ENCODE measurements around the gene PTPRF. TPM values are rescaled to one million over a fixed set of nuclear protein-coding genes. Genes with fewer than 3 reads are reported as not detected.

The PTPRF gene
- total RNA-seq, 2 donors from 2014 or later, result 6.3 to 30.7 TPM

DNA sequence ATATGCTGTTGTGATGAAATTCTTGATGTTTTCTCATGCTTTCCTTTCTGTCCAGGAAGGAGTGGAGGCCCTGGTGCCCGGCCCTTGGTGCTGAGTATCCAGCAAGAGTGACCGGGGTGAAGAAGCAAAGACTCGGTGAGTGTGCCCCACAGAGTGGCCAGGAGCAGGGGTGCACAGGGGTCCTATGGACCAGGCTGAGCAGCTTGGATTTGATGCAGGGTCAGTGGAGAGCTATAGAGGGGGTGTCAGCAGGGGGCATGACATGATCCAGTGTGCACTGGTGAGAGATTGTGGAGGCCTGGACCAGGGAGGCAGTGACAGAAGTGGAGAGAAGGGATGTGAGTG lies 7.4 kb downstream of the PTPRF start:
- no peaks in the 10 kb centered on the region for H3K36me3 Mint-ChIP-seq (ENCODE audit: low read depth)
- ATAC-seq (replicated peaks), result no peak
- no peaks in the 10 kb centered on the region for H3K9me3 Mint-ChIP-seq
- H3K27me3 Mint-ChIP-seq, result no peaks in the 10 kb centered on the region
- H3K4me1 Mint-ChIP-seq, result no peaks in the 10 kb centered on the region
- no peak overlapping the region for H3K27ac Mint-ChIP-seq
- H3K4me3 Mint-ChIP-seq, result no peak overlapping the region

DNA sequence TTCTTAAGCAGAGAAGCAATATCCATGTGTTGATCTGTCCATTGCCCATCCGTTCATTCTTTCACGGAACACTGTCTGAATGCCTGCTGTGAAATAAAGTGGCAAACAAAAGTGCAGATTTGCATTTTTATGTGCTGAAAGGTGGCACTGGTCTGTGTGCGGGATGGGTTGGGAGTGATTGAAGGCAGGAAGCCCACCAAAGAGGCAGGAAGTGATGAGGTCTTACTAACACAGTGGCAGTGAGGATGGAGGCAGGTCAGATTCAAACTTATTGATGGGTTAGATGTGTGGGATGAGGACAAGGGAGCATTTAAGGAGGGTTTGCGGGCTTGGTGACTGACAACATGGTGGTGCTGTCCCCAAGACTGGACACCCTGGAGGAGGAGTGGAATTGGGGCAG lies 8.3 kb downstream of the PTPRF start:
- Mint-ChIP-seq H3K4me1 (no peaks in the 10 kb centered on the region), H3K27ac (no peak overlapping the region), H3K27me3 (no peaks in the 10 kb centered on the region), H3K36me3 (ENCODE audit: low read depth) (no peaks in the 10 kb centered on the region), H3K4me3 (no peak overlapping the region), H3K9me3 (no peaks in the 10 kb centered on the region)
- ATAC-seq (replicated peaks), result no peak

GRCh38 chr1:43539726-43540434 lies 9.2 kb downstream of the PTPRF start:
- Mint-ChIP-seq H3K27me3 (no peaks in the 10 kb centered on the region), H3K9me3 (no peaks in the 10 kb centered on the region), H3K4me1 (no peaks in the 10 kb centered on the region), H3K36me3 (ENCODE audit: low read depth) (no peaks in the 10 kb centered on the region), H3K27ac (no peak overlapping the region), H3K4me3 (no peak overlapping the region)
- no peak for ATAC-seq (replicated peaks)

DNA sequence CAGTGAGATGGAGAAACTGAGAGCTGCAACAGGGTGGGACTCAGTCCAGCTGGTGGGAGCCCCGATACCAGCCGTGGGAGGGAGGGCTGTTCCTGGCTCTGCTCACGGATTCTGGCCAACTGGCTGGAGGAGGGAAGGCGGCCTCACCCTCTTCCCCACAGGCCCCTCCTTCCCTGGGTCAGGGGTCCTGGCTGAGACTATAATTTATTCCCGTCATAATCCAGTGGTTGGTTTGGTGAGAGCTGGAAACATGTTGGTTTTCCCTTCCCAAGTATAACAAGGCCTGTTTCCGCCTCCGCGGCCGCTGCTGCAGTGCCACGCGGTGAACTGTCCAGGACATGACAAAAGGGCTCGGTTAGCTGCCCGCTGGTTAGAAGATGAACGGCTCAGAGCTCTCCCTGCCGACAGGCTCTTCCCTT lies 10.0 kb downstream of the PTPRF start:
- H3K27me3 Mint-ChIP-seq, result no peaks in the 10 kb centered on the region
- no peak for ATAC-seq (replicated peaks)
- H3K9me3 Mint-ChIP-seq, result no peaks in the 10 kb centered on the region
- H3K4me3 Mint-ChIP-seq, result no peak overlapping the region
- no peaks in the 10 kb centered on the region for H3K36me3 Mint-ChIP-seq (ENCODE audit: low read depth)
- no peaks in the 10 kb centered on the region for H3K4me1 Mint-ChIP-seq
- H3K27ac Mint-ChIP-seq, result no peak overlapping the region

GRCh38 chr1:43541141-43541540 lies 10.5 kb downstream of the PTPRF start:
- H3K36me3 Mint-ChIP-seq (ENCODE audit: low read depth), result no peaks in the 10 kb centered on the region
- no peaks in the 10 kb centered on the region for H3K9me3 Mint-ChIP-seq
- H3K27me3 Mint-ChIP-seq, result no peaks in the 10 kb centered on the region
- no peak for ATAC-seq (replicated peaks)
- H3K4me3 Mint-ChIP-seq, result no peak overlapping the region
- no peak overlapping the region for H3K27ac Mint-ChIP-seq
- no peaks in the 10 kb centered on the region for H3K4me1 Mint-ChIP-seq

- H3K27ac Mint-ChIP-seq, result no peak overlapping the region
- no peaks in the 10 kb centered on the region for H3K36me3 Mint-ChIP-seq (ENCODE audit: low read depth)
Measured at GRCh38 chr1:43541721-43542401, 11.2 kb downstream of the PTPRF start.

GRCh38 chr1:43542527-43543458 lies 12.1 kb downstream of the PTPRF start:
- peaks cover 4% of the 10 kb centered on the region for H3K27me3 Mint-ChIP-seq
- H3K9me3 Mint-ChIP-seq, result no peaks in the 10 kb centered on the region
- peaks cover 4% of the 10 kb centered on the region for H3K4me1 Mint-ChIP-seq
- no peak for ATAC-seq (replicated peaks)
- no peak overlapping the region for H3K27ac Mint-ChIP-seq
- H3K36me3 Mint-ChIP-seq (ENCODE audit: low read depth), result no peaks in the 10 kb centered on the region
- H3K4me3 Mint-ChIP-seq, result no peak overlapping the region

More at GRCh38 chr1:43541721-43542401, 11.2 kb downstream of the PTPRF start:
- H3K9me3 Mint-ChIP-seq, result no peaks in the 10 kb centered on the region
- H3K27me3 Mint-ChIP-seq, result peaks cover 3% of the 10 kb centered on the region
- H3K4me3 Mint-ChIP-seq, result no peak overlapping the region
- no peak for ATAC-seq (replicated peaks)
- peaks cover 3% of the 10 kb centered on the region for H3K4me1 Mint-ChIP-seq

DNA sequence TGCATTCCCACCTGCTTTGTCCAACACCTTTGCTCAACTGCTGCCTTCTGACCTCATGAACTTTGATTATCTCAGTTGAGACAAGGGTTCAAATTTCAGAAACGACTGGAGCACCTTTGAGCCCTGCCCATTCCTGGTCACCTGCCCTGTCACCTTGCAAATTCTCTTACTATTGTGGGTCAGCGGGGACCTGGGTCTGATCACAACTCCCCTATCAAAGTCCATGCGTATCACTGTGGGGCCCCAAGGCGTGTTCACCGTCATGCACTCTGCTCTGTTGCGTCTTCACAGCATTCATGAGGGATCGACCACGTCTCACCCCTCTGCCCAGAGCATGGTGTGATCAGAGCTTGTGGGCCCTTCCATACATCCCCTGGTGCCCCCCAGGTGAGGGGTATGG lies 12.9 kb downstream of the PTPRF start:
- Mint-ChIP-seq H3K4me3 (no peak overlapping the region), H3K36me3 (ENCODE audit: low read depth) (no peaks in the 10 kb centered on the region), H3K27ac (no peak overlapping the region), H3K4me1 (peaks cover 4% of the 10 kb centered on the region), H3K27me3 (peaks cover 4% of the 10 kb centered on the region), H3K9me3 (no peaks in the 10 kb centered on the region)
- no peak for ATAC-seq (replicated peaks)

DNA sequence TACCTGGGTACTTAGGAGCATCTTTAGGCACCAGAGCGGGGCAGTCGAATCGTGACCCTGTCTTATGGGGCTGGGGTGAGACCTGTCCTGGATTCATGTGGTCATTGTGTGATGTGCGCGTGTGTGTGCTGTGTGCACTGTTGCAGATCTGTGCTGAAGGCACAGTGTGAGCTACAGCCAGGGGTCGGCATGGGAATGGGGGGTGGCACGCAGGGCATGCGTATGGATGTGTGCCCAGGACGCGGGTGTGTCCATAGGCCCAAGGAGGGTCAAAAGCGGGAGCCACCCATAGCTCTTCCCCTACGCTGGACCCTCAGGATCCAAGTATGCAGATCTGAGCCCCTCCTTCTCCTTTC lies 14.6 kb downstream of the PTPRF start:
- no peak for ATAC-seq (replicated peaks)
- H3K9me3 Mint-ChIP-seq, result no peaks in the 10 kb centered on the region
- H3K27me3 Mint-ChIP-seq, result peaks cover 4% of the 10 kb centered on the region
- no peaks in the 10 kb centered on the region for H3K36me3 Mint-ChIP-seq (ENCODE audit: low read depth)
- H3K4me3 Mint-ChIP-seq, result no peak overlapping the region
- H3K4me1 Mint-ChIP-seq, result peaks cover 4% of the 10 kb centered on the region
- no peak overlapping the region for H3K27ac Mint-ChIP-seq

GRCh38 chr1:43545695-43546387 lies 15.2 kb downstream of the PTPRF start:
- H3K4me3 Mint-ChIP-seq, result no peak overlapping the region
- no peak for ATAC-seq (replicated peaks)
- peaks cover 9% of the 10 kb centered on the region for H3K27me3 Mint-ChIP-seq
- peaks cover 10% of the 10 kb centered on the region for H3K4me1 Mint-ChIP-seq
- H3K36me3 Mint-ChIP-seq (ENCODE audit: low read depth), result no peaks in the 10 kb centered on the region
- no peaks in the 10 kb centered on the region for H3K9me3 Mint-ChIP-seq
- no peak overlapping the region for H3K27ac Mint-ChIP-seq

DNA sequence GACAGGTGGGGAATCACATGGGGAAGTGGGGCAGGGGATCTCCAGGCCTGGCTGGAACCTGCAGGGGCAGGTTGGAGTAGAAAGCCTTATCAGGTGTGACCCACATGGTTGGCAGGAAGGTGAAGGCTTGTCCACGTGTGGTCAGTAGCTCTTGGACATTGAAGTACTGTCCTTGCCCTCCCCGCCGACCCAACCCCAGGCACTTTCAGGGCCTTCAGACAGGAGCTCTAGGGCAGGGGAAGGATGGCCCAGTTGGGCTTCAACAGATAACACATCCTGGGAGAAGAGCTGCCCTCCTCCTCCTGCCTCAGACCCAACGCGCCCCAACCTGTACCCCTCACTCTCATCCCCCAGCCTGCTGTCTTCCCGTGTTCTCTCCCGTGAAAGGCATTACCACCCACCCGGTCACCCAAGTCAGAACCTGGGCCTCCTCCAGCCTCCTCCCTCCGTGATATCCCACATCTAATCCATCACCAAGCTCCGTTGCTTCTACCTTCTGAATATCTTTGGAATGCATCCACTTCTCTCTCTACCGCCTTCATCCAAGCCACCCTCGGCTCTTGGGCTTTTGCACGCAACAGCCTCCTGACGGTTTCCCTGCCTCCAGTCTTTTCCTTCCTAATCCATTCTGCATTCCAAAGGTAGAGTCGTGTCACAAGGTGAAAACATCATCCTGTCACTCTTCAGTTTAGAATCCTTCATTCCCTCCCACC lies 15.9 kb downstream of the PTPRF start:
- Mint-ChIP-seq H3K4me1 (peaks cover 10% of the 10 kb centered on the region), H3K36me3 (ENCODE audit: low read depth) (no peaks in the 10 kb centered on the region), H3K27ac (no peak overlapping the region), H3K4me3 (no peak overlapping the region), H3K9me3 (no peaks in the 10 kb centered on the region), H3K27me3 (peaks cover 12% of the 10 kb centered on the region)
- ATAC-seq (replicated peaks), result no peak

- ATAC-seq (replicated peaks), result no peak
- no peaks in the 10 kb centered on the region for H3K36me3 Mint-ChIP-seq (ENCODE audit: low read depth)
- H3K4me3 Mint-ChIP-seq, result no peak overlapping the region
- H3K4me1 Mint-ChIP-seq, result peaks cover 10% of the 10 kb centered on the region
- H3K27ac Mint-ChIP-seq, result no peak overlapping the region
- no peaks in the 10 kb centered on the region for H3K9me3 Mint-ChIP-seq
- H3K27me3 Mint-ChIP-seq, result peaks cover 12% of the 10 kb centered on the region
Measured at GRCh38 chr1:43547538-43548072, 16.9 kb downstream of the PTPRF start.

GRCh38 chr1:43548285-43549271 lies 17.9 kb downstream of the PTPRF start:
- Mint-ChIP-seq H3K36me3 (ENCODE audit: low read depth) (no peaks in the 10 kb centered on the region), H3K4me1 (peaks cover 10% of the 10 kb centered on the region), H3K27me3 (peaks cover 12% of the 10 kb centered on the region), H3K4me3 (peak overlapping the region; percentile 66), H3K27ac (no peak overlapping the region), H3K9me3 (no peaks in the 10 kb centered on the region)
- no peak for ATAC-seq (replicated peaks)
